OCI-LY3 (cell line): ENCODE data around the gene HIPK2.

Source experiments
- H2AFZ ChIP-seq: fragments of 200-600, 300-600 bp; shearing (Covaris generic); 2 replicates; pipeline ENCODE4 v1.6.0; 2014; ENCODE audit warnings: antibody characterized with exemption, low read depth, low read length
- H3K27ac ChIP-seq: fragments of 200-600, 300-600 bp; sonication (generic); 2 replicates; pipeline ENCODE4 v1.5.1; 2014; ENCODE audit warnings: mild to moderate bottlenecking, low read length, moderate library complexity, mixed read lengths
- H3K27me3 ChIP-seq: fragments of 200-600, 300-600 bp; sonication (generic); 2 replicates; pipeline ENCODE4 v1.6.1; 2014; ENCODE audit warnings: low read depth, low read length, mixed read lengths
- H3K36me3 ChIP-seq: fragments of 200-600, 300-600 bp; sonication (generic); replicated peaks from 2 replicates; pipeline ENCODE3; 2014; ENCODE audit warnings: low read depth, low read length, mixed read lengths
- H3K4me1 ChIP-seq: fragments of 300-600, 200-600 bp; sonication (generic); 2 replicates; pipeline ENCODE4 v1.6.1; 2014; ENCODE audit warnings: low read length, mixed read lengths
- H3K4me2 ChIP-seq: fragments of 200-600, 300-600 bp; sonication (generic); 2 replicates; pipeline ENCODE4 v1.6.1; 2014; ENCODE audit warnings: low read length, mixed read lengths
- H3K4me3 ChIP-seq: fragments of 300-600, 200-600 bp; sonication (generic); 2 replicates; pipeline ENCODE4 v1.5.1; 2014; ENCODE audit warnings: antibody characterized with exemption, mild to moderate bottlenecking, low read length, moderate library complexity
- H3K79me2 ChIP-seq: fragments of 300-600, 200-600 bp; shearing (Covaris generic); 2 replicates; pipeline ENCODE4 v1.6.1; 2014; ENCODE audit warnings: mild to moderate bottlenecking, low read length, mixed read lengths
- H3K9ac ChIP-seq: fragments of 300-600, 200-600 bp; shearing (Covaris generic); 2 replicates; pipeline ENCODE4 v1.6.0; 2014; ENCODE audit warnings: mild to moderate bottlenecking, low read length, moderate library complexity
- H3K9me3 ChIP-seq: fragments of 200-600, 300-600 bp; shearing (Covaris generic); 2 replicates; pipeline ENCODE4 v1.6.1; 2014; ENCODE audit warnings: low read length, mixed read lengths; ENCODE audit not compliant: insufficient read depth
- H4K20me1 ChIP-seq: fragments of 200-600, 300-600 bp; sonication (generic); 2 replicates; pipeline ENCODE4 v1.6.1; 2016; ENCODE audit warnings: low read length, mixed read lengths; ENCODE audit not compliant: insufficient read depth
- EZH2phosphoT487 ChIP-seq: fragments of 200-600 bp; shearing (Covaris generic); IDR thresholded peaks from 2 replicates; pipeline ENCODE4 v1.6.1; 2018; ENCODE audit warnings: antibody characterized with exemption, mixed run types, low read depth
- TF ChIP-seq, protein P1 (sequence below): fragments of 200-600, 300-600 bp; sonication (generic); IDR thresholded peaks from 2 replicates; pipeline ENCODE4 v1.5.1; 2014; ENCODE audit warnings: antibody characterized with exemption, low read length, low read depth

HIPK2 gene

GRCh38 chr7:139698278-139698677 is 79.5 kb downstream of the HIPK2 start:
- H3K79me2 ChIP-seq, result no peaks in the 10 kb centered on the region
- H3K4me2 ChIP-seq, result no peak overlapping the region
- H3K36me3 ChIP-seq, result no peaks in the 10 kb centered on the region

GRCh38 chr7:139697056-139697455 is 80.7 kb downstream of the HIPK2 start:
- H4K20me1 ChIP-seq, result no peaks in the 10 kb centered on the region
- H3K36me3 ChIP-seq, result no peaks in the 10 kb centered on the region

More at GRCh38 chr7:139698278-139698677, 79.5 kb downstream of the HIPK2 start:
- TF ChIP-seq EZH2phosphoT487, result no peak
- TF ChIP-seq, protein P1, sequence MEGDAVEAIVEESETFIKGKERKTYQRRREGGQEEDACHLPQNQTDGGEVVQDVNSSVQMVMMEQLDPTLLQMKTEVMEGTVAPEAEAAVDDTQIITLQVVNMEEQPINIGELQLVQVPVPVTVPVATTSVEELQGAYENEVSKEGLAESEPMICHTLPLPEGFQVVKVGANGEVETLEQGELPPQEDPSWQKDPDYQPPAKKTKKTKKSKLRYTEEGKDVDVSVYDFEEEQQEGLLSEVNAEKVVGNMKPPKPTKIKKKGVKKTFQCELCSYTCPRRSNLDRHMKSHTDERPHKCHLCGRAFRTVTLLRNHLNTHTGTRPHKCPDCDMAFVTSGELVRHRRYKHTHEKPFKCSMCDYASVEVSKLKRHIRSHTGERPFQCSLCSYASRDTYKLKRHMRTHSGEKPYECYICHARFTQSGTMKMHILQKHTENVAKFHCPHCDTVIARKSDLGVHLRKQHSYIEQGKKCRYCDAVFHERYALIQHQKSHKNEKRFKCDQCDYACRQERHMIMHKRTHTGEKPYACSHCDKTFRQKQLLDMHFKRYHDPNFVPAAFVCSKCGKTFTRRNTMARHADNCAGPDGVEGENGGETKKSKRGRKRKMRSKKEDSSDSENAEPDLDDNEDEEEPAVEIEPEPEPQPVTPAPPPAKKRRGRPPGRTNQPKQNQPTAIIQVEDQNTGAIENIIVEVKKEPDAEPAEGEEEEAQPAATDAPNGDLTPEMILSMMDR, result no peak
- no peak overlapping the region for H3K27ac ChIP-seq
- no peak overlapping the region for H2AFZ ChIP-seq
- H3K27me3 ChIP-seq, result peaks cover 2% of the 10 kb centered on the region; the same call in 1 of the 2 replicates
- H3K4me1 ChIP-seq, result no peaks in the 10 kb centered on the region
- no peak overlapping the region for H3K9ac ChIP-seq
- H3K9me3 ChIP-seq, result no peaks in the 10 kb centered on the region
- no peaks in the 10 kb centered on the region for H4K20me1 ChIP-seq
- H3K4me3 ChIP-seq, result no peak overlapping the region

DNA sequence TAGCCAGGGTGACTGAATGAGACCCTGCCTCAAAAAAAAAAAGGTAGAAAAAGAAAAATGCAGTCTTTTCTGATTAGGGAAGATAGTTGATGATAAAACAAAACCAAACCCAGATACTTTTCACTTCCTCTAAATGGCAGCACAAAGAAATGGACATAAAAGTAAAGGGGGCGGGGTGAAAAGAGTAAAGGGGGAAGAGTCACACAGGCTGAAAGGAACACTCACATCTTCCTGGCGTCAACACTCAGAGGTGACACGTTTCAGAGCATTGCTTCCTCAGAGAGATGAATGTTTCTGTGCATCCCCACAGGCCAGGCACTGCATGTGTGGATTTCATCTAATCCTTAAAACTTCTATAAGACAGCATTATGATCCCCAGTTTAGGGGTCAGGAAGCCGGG is 81.2 kb downstream of the HIPK2 start:
- Histone ChIP-seq H3K9me3 (no peaks in the 10 kb centered on the region), H2AFZ (no peak overlapping the region), H3K27ac (no peak overlapping the region), H3K4me1 (no peaks in the 10 kb centered on the region), H3K36me3 (no peaks in the 10 kb centered on the region), H3K4me3 (no peak overlapping the region), H3K79me2 (no peaks in the 10 kb centered on the region), H4K20me1 (no peaks in the 10 kb centered on the region), H3K9ac (no peak overlapping the region), H3K4me2 (no peak overlapping the region), H3K27me3 (no peaks in the 10 kb centered on the region; the same call in 1 of the 2 replicates)
- TF ChIP-seq EZH2phosphoT487, result no peak
- TF ChIP-seq, protein P1, result no peak

More at GRCh38 chr7:139697056-139697455, 80.7 kb downstream of the HIPK2 start:
- Histone ChIP-seq H3K4me3 (no peak overlapping the region), H3K9ac (no peak overlapping the region), H3K9me3 (no peaks in the 10 kb centered on the region), H3K27me3 (no peaks in the 10 kb centered on the region; the same call in 1 of the 2 replicates), H3K4me1 (no peaks in the 10 kb centered on the region), H3K79me2 (no peaks in the 10 kb centered on the region), H3K27ac (no peak overlapping the region), H3K4me2 (no peak overlapping the region), H2AFZ (no peak overlapping the region)
- TF ChIP-seq, protein P1, result no peak
- TF ChIP-seq EZH2phosphoT487, result no peak

DNA sequence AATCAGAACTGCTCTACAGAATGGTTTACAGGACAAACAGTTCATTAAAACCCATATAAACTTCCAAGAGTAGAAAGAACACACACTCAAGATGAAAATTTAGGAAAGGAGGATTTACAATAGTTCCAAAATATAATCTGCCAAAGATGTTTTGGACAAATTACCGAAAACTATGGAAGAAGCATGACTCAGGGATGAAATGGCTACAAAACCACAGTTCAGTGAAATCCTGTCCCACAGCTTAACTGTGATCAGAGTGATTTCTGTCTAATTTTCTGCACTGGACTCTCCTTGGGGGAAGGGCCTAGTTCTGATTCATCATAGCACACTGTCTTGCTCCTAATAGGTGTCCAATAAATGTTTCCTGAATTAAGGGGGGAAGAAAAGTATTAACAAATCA is 82.2 kb downstream of the HIPK2 start:
- H3K79me2 ChIP-seq, result no peaks in the 10 kb centered on the region
- no peaks in the 10 kb centered on the region for H3K4me1 ChIP-seq
- no peak overlapping the region for H3K4me2 ChIP-seq
- no peak for TF ChIP-seq EZH2phosphoT487
- TF ChIP-seq, protein P1, result no peak
- no peak overlapping the region for H3K4me3 ChIP-seq
- no peak overlapping the region for H3K9ac ChIP-seq
- H4K20me1 ChIP-seq, result no peaks in the 10 kb centered on the region
- no peak overlapping the region for H3K27ac ChIP-seq
- no peaks in the 10 kb centered on the region for H3K9me3 ChIP-seq
- no peaks in the 10 kb centered on the region for H3K36me3 ChIP-seq
- no peak overlapping the region for H2AFZ ChIP-seq
- no peaks in the 10 kb centered on the region; the same call in 1 of the 2 replicates for H3K27me3 ChIP-seq
